GM23338 (cell line): ENCODE data around the gene MUC6.

Experiments
- CTCF ChIP-seq, 2 experiments: fragments of 200-600 bp in 1 of 2; sonication (generic) in 1 of 2; conservative IDR thresholded peaks; 2 replicates each; pipeline versions ENCODE4 v1.5.1 to v1.6.1; 2016 to 2017; ENCODE audit warnings: antibody characterized with exemption in 2 of 2, low read depth in 2 of 2, mild to moderate bottlenecking in 2 of 2, moderate library complexity in 1 of 2
- ETS1 ChIP-seq: IDR thresholded peaks from 2 replicates; pipeline ENCODE4 v1.6.1; 2016; ENCODE audit warnings: antibody characterized with exemption
- EZH2 ChIP-seq: fragments of 200-600 bp; sonication (generic); IDR thresholded peaks from one replicate; pipeline ENCODE4 v1.8.0; 2017; ENCODE audit warnings: antibody characterized with exemption, mild to moderate bottlenecking, low read depth; ENCODE audit not compliant: unreplicated experiment
- EZH2phosphoT487 ChIP-seq: fragments of 200-600 bp; sonication (generic); IDR thresholded peaks from one replicate; pipeline ENCODE4 v1.8.1; 2018; ENCODE audit warnings: antibody characterized with exemption; ENCODE audit not compliant: unreplicated experiment
- REST ChIP-seq: IDR thresholded peaks from one replicate; pipeline ENCODE4 v1.6.1; 2018; ENCODE audit warnings: antibody characterized with exemption; ENCODE audit not compliant: unreplicated experiment
- STAT1 ChIP-seq: IDR thresholded peaks from one replicate; pipeline ENCODE4 v1.6.1; 2016; ENCODE audit warnings: antibody characterized with exemption; ENCODE audit not compliant: unreplicated experiment
- ZNF114 ChIP-seq: fragments of 250-450 bp; sonication (Bioruptor Pico); IDR thresholded peaks from 2 replicates; pipeline ENCODE4 v1.5.0; 2020; ENCODE audit warnings: mild to moderate bottlenecking, moderate library complexity

- TF ChIP-seq CTCF (conservative IDR thresholded peaks at IDR 0.05; ENCODE audit: low read depth in 2 of 2), result no peak
- no peak for TF ChIP-seq EZH2
- TF ChIP-seq ETS1, result no peak
- no peak for TF ChIP-seq REST
- TF ChIP-seq ZNF114, result no peak
- TF ChIP-seq STAT1, result no peak
- TF ChIP-seq EZH2phosphoT487, result no peak
Observed at GRCh38 chr11:1022411-1022810, 14.1 kb downstream of the MUC6 start.
